Measurements from ENCODE around the gene S100A5.
"Not testable (repeated sequence)": the region's sequence is repeated elsewhere in the genome, so short reads cannot be mapped to it uniquely, and the experiment has no call there.

Gene S100A5

DNA sequence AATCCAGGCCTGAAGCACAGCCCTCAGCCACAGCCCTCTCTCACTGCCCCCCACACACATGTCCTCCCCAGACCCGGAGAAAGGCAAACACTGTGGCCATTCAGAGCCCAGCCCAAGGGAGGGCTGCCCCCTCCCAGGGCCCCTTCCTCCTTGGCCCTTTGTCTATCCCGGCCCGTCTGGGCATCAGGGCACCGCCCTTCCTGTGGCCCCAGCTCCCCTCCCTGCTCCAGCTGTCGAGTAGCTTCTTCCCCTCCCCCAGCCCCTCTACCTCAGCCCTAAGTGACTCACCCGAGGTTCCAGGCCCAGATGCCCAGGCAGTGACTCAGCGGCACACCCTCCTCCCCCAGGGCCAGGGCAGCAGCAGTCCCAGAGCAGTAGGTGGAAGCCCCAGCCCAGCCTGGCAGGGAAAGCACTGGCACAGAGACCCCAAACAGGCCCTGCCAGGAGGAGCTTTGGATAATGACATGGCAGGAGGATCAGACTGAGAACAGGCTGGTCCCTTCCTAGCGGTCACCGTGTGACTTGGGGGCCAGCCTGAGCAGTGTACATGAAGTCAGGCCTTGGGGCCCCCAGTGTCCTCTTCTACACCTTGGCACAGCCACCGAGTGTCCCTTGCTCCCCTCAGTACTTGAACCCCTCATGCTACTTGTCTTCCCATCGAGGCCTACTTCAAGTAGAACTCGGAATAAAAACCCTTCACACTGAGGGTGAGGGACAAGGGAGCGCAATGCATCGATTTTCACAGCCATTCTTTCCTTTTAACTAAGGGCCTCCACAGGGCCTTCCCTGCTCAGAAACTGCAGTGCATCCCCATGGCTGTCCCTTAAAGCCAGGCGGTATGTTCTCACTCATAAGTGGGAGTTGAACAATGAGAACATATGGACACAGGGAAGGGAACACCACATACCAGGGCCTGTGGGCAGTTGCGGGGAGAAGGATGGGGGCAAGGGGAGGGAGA is 26.0 kb upstream of the S100A5 start:
- peak; percentile 94 for DNase-seq

DNA sequence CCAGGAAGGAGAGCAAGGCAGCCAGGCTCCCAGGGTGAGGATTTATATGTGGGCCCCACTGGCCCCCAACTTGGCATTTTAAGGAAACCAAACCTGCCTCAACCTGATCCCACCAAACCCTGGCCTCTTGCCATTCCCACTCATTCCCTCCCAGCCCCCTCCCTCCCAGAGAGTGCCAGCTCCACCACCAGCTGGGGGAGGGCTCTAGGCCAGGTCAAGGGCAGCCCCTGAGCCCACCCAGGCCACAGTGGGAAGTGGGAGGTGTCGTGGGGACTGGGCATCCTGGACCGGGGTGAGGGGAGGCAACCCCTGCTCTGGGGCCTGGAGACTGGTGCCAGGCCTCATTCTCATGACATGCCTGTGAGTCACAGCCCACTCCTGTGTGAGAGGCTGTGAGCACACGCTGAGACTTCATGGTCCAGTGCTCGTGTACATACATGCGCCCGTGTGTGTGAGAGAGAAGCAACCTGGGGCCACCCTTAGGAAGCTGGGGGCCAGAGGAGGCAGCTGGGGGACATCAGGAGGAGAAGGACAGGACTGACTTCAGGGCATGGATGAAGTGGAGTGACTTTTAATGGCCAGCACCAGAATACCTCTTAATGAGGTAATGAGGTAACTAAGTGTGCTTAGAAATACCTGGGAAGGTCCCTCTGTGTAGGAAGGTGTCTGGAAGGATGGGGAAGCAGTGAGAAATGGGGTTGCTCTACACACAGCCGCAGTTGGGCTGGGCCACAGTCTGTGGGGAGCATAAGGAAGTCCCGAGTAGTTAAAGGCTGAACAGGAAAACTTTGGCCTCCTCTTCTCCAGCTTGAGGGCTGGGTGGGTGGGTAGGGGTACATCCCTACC is 25.0 kb upstream of the S100A5 start, which contains the start of gene S100A2:
TSS of gene S100A2 (minus strand) at position 316 of the 846 bp plus-strand sequence. CDS start 1,967 bp downstream, outside the sequence.
- peak; percentile 77 for DNase-seq

DNA sequence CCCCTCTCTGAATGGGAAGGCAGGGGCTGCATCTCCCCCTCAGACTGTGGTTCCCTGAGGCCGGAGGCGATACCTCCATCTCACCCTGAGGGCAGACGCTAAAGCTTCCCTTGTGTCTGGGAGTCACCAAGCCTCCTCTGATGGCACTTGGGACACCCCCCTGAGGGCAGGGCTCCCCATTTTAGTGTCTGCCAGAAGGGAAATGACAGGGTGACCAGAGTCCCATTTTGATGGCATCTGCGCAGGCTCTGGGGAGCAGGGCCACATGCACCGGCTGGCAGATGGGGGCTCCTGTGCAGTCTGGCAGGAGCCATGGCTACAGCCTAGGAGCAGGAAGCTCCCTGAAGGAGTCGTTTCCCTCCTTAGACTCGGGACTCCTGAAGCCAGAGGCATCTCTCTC is 23.3 kb upstream of the S100A5 start:
- no peak for DNase-seq

DNA sequence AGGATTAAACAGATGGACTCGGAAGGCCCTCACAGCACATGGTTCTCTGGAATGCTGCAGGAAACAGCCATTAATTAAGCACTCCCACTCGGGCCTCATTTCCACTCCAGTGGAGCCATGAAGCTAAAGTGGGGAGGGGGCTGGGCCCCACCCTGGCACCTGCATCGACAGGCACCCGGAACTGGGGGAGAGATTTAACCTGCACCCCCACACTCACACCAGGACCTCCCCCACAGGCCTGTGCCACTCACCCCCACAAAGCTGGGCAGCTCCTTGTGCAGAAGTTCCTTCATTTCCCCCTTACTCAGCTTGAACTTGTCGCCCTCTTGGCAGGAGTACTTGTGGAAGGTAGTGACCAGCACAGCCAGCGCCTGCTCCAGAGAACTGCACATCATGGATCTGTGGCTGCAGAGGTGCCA is 22.8 kb upstream of the S100A5 start:
- DNase-seq = no peak

DNA sequence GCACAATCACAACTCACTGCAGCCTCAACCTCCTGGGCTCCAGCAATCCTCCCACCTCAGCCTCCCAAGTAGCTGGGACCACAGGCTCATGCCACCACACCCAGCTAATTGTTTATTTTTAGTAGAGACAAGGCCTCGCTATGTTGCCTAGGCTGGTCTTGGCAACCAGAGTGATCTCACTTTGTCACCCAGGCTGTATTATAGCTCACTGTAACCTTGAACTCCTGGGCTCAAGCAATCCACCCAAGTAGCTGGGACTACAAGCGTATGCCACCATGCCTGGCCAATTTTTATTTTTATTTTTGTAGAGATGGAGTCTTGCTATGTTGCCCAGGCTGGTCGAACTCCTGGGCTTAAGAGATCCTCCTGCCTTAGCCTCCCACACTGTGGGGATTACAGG is 21.3 kb upstream of the S100A5 start:
- not testable (repeated sequence) for DNase-seq

DNA sequence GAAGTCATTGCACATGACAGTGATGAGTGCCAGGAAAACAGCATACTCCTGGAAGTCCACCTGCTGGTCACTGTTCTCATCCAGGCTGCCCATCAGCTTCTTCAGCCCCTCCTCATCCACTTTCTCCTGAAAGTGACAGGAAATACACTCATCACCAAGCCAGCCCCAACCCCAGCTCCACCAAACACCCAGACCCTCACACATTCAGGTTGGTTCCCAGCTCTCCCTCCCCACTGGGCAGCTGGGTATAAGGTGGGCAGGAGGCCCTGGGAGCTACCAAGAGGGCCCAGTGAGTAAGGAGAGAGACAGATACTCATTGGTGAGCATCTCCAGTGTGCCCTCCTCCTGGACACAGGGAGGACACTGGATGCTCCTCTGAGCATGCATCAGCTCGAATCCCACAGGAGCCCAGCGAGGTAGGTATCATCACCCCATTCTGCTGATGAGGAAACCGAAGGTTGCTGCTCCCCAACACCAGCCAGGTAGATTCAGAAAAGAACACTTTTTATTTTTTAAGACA is 20.8 kb upstream of the S100A5 start:
- no peak for DNase-seq

DNA sequence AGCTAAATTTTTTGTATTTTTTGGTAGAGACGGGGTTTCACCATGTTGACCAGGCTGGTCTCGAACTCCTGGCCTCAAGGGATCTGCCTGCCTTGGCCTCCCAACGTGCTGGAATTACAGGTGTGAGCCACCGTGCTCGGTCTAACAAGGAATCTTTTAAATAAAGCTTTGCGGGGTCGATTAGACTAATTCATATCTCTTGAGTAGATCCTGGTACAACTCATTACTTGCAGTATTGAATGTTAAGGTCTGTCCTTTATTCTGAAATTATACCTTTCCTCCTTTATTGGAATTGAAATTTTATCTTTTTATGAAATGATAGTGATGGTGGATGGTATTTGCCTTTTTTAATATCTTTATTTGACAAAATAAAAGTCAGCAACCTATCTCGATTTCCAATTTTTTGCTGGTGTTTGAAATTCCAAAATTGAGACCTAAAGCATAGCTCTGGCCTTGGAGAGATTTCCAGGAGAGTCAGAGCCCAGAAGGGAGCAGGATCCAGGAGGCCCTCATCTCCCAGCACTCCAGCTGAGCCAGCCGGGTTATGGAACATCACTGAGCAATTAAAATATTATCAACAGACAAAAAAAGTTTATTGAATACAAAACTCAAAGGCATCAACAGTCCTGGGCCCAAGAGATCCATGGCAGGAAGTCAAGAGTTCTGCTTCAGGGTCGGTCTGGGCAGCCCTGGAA is 20.2 kb upstream of the S100A5 start:
- no peak for DNase-seq

DNA sequence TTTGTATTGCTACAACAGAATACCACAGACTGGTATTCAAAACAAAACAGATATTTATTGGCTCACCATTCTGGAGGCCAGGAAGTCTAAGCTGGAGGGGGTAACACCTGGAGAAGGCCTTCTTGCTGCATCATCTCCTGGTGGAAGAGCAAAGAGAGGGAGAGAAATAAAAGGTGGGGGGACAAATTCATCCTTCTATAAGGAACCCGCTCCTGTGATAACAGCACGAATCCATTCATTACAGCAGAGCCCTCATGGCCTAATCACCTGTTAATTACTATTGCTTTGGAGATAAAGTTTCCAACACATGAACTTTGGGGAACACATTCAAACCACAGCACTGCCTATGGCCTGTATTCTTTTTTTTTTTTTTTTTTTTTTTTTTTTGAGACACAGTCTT is 19.5 kb upstream of the S100A5 start:
- DNase-seq = no peak

DNA sequence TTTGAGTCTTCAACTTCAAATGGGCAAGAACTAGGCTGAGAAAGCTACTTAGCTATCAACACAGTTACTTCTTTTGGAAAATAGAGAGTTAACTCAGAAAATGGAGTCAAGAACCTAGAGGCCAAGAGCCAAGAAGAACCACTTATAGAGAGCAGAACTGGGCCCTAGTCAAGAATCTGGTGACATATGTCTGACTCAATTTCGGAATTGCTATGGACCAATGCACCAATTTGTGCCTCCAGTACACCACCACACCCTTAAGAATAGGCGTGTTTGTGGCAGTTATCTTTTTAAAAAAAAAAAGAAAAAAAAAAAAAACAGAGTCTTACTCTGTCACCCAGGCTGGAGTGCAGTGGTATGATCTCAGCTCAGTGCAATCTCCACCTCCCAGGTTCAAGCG is 17.1 kb upstream of the S100A5 start:
- DNase-seq = no peak

DNA sequence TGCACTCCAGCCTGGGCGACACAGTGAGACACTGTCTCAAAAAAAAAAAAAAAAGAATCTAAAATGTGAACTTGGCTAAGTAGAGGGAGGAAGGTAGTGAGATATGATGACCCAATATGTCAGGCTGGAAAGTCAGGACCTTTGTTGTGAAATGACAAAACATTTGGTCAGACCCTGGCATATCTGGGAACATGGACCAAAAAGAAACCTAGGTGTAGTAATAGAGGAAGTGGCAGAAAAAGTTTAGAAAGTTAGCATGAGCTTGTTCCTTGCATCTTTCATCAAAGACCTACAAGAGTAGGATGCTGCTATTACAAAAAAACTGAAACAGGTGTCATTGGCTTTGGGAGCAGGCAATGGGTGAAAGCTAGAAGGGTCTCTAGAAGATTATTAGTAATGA is 15.6 kb upstream of the S100A5 start:
- no peak for DNase-seq

DNA sequence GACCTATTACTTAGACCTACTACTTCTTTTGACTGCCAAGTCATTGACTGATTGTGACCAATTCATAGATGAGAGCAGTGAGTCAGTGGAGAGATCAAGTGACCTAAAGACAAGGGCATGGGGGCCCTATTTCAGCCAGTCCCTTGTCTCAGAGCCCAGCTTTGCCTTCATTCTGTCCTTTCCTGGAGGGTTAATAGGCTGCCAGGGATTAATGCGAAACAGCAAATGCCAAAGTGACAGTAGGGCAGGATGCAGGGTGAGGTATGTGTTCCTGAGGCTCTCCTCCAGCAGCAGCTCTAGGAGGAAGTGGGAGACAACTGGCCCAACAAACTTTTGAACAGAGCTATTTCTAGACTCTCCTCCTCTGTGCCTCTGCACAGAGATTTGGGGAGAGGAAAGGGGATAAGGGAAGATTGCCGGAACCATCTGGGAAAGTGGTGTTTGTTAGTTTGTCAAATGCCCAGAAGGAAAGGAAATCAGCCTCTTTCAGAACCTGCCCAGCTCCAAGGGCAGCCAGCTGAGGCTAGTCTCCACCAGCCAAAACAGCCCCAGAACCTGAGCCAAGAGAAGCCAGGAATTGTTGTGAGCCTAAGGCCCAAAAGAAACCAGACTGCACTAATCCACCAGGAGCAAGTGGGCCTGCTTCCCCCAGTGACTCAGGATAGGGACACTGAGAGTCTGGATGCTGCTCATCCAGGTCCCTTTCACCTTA is 13.3 kb upstream of the S100A5 start:
- DNase-seq = no peak

DNA sequence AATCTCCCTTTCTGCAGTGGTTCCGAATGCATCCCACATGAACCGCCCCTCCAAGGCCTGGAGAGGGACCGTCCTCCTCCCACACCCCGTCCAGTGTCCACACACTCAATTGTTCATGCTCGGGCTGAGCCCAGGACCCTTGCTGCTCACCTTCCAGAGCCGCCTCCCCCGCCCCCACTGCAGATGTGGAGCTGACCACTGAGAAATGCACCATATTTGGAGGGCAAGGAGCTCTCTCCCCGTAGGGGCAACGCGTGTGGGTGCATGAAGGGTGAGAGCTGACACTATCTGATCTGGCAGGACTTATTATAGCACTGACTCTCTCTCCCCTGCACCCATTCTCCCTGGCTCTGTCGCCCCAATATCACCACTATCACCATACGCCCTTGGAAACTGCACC is 12.4 kb upstream of the S100A5 start:
- no peak for DNase-seq

DNA sequence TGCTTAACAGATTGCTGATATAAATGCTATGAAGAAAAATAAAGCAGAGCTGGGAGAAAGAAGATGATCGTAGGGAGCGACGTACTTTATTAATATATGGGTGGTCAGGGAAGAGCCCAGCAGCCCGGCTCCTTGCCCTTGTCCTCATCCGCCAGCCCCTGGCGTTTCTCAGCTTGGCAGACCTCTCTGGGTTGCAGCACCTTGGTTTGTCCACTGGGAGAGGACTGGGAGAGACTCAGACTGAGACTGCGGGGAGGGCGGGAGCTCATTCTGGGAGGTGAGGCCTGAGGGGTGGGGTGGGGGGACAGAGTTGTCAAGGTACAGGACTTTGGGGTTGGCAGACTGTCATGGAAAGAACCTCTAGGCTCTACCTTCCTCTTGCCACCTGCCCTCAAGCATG is 11.6 kb upstream of the S100A5 start:
- DNase-seq = no peak

DNA sequence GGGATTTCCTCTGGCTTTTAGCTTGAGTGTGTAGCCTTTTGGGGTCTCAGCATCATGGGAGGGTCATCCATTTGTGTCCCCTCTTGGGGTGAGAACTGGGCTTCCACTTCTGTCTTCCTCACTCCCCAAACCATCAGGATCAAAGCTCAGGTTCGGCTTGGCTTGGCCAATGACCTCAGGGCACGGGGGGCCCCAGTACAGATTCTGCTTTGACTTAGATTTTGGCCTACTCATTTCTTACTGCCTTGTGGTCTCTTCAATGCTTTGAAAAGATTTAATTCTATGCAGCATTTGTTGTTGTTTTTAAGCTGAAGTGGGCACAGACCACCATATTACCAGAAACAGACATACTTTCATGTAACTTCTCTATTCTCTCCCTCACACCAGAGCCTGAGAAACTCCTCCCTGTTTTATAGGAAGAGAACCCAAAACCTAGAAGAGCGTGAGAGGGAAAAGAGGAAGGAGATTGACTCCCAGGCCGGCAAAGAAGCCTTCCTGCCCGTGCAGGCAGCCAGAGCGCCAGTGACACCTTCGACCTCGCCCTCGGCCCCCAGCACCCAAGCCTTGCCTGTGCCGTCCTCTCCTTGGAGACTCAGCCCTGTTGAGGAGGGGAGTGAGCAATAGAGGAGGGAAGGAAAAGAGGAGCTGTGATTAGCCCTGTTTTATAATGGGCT is 10.2 kb upstream of the S100A5 start:
- DNase-seq = no peak

DNA sequence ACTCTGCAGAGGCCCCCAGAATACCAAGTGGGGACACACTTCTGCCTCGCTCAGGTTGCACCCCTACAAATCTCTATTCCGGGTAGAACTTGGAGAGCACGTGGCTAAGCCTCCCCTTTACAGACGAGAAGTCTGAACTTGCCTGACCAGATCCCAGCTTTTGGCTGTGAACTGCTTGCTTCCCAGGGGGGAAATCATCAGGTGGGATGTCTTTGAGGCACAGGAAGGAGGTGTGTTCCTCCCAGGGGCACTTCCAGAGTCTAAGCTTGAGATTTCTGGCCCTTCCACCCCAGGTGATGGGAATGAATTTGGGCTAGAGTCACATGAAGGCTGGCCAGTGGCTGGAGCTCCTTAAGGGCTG is 9.6 kb upstream of the S100A5 start:
- DNase-seq = no peak

DNA sequence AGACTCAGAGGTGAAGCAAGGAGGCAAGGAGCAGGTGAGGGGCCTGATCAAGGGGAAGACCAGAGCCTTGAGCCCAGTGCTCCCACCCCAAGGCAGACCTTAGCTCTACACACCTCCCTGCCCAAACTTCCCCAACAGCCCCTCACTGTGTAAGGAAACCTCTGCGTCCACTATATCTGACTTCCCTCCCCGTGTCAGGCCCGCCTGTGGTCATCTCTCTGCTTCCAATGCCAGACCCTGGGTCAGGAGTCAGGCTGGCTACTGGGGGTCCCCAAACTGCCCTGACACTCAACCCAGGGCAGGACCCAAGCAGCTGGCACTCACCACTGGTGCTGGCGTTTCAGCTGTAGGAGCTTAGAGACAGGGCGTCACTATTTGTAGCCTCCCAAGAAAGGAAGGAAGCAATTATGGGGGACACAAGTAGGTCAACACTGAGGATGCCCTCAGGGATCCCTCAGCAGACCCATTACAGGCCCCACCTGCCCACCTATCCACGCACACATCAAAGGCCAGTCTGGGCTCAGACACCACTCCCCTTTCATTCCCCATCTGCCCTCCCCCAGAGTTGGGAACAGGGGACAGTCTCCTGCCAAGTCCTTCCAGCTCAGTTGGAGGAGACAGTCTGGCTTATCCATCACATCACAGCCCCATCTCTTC is 9.1 kb upstream of the S100A5 start:
- DNase-seq = no peak

DNA sequence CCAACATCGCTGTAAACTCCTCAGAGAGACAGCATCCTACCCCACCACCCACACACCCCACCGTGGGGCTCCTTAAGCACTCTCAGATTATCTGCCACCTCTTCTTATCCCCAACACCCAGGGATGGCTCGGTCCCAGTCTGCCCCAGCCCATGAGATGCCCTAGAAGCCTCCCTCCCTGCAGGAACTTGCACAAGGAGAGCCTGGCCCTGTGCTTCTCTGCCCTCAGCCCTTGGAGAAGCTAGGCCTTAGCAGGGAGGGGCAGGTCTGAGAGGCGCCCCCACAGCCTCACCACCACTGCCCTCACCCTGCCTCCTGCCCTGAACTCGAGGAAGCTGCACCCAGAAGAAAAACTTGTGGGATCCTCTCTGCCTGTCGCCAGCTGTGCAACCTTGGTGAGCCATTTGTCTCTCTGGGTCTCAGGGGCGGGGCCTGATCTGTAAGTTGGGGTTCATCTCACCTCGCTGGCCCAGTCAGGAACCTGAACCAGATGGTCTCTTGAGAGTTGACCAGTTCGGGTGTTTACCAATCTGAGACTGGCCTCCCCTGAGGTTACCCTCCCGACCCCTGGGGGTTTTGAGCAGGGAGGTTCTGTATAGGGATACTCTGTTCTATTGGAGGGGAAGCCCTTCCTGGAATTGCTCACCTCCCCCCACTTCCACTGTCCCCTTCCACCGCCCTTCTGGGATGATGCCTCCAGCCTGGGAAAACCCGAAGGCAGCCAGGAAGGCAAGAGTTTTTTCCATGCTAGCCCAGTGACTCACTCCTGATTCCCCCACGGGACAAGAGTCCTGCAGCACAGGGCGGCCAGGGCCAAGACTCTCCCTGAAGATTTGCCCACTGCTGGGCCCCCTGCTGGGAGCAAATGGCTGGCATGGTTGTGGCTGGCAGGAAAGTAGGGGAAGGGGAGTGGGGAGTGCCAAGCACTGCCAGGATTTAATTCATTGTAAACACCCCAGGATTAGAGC is 8.3 kb upstream of the S100A5 start, which contains the start of gene S100A3:
TSS of gene S100A3 (minus strand) at position 537 of the 967 bp plus-strand sequence. CDS start 773 bp downstream, outside the sequence.
- no peak for DNase-seq

DNA sequence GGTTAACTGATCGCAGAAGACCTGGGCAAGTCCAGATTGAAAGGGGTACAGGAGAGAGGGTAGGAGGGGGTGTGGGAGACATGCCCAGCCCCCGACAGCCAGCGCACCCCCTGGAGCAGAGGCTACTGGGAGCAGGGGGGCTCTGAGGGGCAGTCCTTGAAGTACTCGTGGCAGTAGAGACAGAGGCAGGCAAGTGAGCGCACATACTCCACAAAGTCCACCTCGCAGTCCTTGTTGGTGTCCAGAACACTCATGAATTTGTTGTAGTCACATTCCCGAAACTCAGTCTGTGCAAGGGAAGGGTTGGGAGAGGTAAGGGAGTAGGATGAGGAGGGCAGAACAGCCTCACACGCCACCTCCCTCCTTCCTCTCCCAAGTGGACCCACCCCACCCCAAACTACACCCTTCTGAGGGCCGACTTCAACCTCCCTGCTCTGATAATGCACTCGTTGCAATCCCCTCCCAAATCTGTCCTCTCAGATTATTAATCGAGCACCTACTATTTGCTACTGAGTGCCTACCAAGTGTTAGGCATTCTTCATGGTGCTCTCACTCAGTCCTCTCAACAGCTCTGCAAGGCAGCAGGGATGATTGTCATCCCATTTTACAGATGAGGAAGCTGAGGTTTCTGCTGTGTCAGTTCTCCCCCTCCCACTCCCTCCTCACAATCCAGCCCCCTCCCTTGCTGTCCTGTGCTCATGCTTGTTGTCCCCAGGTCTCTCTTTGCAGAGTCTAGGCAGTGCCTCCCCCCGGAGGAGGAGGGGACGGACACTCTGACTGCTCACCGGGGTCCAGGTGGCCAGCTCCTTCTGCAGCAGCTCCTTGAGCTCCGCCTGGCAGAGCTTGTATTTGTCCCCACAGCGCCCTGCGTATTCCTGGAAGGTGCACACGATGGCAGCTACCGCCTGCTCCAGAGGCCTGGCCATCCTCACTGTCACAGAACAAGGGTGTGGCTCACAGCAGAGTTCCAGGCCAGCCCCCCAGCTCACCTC is 7.1 kb upstream of the S100A5 start:
- no peak for DNase-seq

Measured in stimulated activated CD4-positive, alpha-beta T cell treated with anti-CD3 and anti-CD28 coated beads, Interleukin-1b, Interleukin-23, amount 100 ng/mL, for 48 hours (primary cell).